Cortex of kidney (tissue), 1 donor: ENCODE measurements around the gene GNG12.
"Not testable (repeated sequence)": the region's sequence is repeated elsewhere in the genome, so short reads cannot be mapped to it uniquely, and the experiment has no call there.

Experiments used
- DNase-seq: peaks from one replicate; lab custom pipeline; 2025; lab: John Stamatoyannopoulos, UW

The GNG12 gene

DNA sequence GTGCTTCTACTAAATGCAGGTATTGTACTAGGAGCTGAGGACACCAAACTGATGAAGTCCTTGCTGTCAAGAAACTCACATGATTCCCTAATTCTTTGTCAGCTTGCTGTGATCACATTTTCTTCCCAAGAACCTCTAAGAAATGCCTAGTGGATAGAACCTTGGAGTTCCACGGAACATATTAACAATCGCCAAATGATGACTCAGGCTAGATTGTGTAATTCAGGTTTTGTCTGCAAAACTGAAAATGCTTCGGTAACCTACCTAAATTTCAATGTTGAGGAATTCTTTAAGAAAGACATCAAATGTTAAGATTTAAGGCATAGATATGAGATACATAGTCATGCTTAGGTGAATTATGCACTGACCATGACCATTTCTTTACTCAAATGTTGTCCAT is 150.0 kb downstream of the GNG12 start:
- DNase-seq, result no peak

DNA sequence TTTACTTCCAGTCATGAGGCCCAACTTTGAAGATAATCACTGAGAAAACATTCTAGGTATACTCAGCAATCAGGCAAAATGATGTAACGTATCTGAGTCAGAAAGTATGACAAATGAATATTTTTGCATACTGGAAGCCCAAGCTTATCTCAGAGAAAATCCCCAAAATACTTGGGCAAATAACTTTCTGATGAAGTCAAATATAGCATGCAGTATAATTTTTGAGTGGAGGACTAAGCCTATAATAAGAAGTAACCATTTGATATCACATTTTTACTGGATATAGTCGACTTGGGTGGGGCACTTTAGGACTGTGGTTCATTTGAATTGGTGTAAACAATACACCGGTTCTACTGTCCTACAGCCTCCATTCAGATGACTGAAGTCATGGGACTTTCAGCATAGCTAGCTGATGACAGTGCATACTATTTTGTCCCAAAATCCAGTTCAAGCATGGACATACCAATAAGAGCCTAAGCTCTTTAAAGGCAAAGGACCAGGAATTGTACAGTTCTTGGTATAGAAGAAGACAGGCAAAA is 150.5 kb downstream of the GNG12 start:
- no peak for DNase-seq

DNA sequence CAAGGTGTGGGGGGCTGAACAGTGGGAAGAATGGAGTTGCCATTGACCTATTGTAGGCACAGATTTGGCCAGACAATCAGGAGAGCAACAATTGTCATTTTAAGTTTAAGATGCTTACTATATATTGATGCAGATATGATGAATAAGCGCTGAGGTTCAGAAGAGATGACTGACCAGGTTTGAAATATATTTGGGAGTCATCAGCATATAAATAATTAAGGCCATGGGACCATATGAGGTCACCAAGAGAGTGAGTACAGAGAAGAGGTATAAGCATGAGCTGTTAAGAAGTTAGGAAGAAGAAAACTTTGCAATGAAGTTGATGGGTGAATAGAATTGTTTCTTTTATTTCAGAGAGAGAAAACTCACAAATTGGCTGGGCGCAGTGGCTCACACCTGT is 152.8 kb downstream of the GNG12 start:
- DNase-seq, result no peak

DNA sequence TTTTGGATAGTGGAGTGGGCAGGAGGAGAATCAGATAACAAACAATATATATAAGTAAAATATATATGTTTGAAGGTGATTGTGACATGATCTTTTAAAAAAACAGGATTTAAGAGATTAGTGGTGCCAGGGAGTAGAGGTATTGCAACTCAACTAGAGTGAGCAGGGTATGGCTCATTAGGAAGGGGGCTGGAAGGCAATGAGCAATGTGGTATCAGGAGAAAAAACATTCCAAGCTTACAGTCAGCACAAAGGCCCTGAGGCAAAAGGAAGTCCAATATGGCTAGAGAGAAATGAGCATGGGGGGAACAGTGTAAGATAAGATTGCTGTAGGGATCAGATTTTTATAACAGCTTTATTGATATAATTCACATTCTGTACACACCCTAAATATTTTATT is 153.6 kb downstream of the GNG12 start:
- DNase-seq, result no peak

DNA sequence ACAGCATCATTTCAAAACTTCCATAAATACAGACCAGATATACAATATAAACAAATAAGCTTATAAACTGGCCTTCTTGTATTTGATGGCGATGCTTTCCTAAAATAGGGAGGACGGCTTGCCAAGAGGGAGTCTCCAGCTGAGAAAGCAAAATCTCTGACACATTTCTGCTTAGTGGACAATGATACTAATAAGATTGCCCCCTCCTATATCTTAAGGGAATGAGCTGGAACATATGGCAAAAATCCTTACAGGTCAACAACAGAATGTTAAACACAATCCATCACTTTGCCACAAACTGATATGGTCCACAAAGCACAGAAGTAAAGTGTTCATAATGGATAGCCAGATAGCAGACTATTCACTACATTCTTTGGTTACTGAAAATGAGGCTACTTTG is 155.3 kb downstream of the GNG12 start:
- no peak for DNase-seq

DNA sequence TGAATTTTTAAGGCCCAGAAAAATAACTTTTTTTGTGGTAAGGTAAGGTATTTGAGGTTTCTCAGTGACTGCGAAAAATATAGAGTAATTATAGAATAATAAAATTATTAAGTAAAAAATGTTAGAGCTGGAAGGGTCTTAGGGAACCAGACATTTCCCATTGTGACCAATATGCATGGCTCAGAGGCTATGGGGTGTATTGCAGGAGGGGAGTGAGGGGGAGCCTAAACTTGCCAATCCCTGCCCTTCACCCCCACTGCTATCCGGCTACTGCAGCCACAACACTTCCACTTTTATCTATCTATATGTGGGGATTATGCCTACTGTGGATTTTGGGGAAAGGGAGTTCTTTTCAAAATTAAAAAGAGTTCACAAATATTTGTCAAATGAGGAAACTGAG is 155.9 kb downstream of the GNG12 start:
- no peak for DNase-seq

DNA sequence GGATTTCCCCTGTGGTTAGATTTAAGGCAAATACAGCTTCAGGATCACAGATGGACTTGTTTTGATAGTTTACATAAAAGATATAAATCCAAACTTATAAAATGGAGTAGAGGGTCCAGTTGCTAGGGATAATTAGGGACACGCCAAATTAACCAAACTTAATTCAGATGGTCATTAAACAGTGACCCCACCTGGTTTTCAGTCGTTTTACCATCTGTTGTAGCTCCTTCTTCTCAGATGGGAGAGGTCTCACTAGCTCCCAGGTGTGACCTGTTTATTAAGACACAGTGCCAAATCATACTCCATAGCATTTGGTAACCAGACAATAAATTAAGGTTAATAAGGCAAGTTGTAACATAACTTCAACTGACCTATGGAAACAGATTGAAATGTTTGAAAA is 156.3 kb downstream of the GNG12 start:
- no peak for DNase-seq

DNA sequence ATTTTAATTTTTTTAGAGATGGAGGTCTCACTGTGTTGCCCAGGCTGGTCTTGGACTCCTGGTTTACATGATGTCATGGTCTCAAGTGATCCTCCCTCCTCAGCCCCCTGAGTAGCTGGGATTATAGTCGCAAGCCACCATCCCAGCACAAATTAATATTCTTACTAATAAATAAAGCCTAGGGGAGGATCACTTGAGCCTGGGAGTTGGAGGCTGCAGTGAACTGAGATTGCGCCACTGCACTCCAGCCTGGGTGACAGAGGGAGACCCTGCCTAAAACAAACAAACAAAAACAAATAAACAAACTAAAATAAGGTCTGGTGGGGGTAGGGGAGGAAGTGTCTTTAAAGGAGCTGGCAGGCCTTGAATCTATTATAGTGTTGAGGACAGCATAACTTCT is 157.0 kb downstream of the GNG12 start:
- no peak for DNase-seq

DNA sequence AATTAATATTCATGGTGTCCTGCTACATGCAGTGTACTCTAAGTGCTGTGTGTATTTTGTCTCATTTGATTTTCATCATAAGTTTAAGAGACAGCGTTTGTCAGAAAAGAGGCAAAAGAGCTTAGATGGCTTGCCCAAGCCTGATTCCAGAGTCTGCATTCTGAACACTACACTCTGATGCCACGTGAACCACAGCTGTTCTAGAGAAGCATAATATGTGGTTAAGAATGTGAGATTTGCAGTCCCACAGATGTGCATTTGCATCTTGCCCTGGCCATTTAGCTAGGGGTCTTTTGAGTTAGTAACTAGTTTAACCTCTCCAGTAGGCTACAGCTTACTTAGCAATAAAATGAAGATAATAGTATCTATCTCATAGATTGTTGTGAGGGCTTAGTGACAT is 157.5 kb downstream of the GNG12 start:
- no peak for DNase-seq

DNA sequence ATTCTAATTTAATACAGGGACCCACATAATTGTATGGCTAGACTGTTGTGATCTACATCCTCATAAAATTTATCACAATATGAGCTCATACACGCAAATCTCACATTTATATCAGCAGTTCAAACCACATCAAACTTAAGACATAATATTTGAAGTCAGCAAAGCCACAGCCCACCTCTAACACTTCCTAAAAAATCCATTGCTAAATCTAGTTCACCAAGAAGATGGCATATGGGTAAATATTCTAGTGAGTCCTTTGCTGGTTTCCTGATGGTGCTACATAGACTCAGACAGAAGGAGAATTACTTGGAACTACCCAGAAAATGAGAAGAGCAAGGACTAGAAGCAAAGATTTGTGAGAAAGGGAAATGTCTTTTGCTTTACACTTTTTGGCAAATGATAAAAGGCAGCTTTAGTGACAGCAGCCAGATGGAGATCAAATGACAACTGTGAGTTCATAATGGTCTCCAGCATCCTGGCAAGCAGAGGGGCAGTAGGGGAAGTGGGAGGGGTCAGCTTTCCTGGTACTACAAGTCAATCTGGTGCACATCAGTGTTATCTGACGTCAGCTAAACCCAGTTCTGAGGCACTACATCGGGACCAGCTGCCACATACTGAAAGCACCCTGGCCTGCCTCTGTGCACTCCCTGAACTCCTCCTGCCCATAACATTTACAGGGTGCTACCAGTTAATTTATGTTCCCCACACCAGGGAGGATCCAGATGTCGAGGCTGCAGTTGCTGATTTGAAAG is 158.8 kb downstream of the GNG12 start:
- no peak for DNase-seq

DNA sequence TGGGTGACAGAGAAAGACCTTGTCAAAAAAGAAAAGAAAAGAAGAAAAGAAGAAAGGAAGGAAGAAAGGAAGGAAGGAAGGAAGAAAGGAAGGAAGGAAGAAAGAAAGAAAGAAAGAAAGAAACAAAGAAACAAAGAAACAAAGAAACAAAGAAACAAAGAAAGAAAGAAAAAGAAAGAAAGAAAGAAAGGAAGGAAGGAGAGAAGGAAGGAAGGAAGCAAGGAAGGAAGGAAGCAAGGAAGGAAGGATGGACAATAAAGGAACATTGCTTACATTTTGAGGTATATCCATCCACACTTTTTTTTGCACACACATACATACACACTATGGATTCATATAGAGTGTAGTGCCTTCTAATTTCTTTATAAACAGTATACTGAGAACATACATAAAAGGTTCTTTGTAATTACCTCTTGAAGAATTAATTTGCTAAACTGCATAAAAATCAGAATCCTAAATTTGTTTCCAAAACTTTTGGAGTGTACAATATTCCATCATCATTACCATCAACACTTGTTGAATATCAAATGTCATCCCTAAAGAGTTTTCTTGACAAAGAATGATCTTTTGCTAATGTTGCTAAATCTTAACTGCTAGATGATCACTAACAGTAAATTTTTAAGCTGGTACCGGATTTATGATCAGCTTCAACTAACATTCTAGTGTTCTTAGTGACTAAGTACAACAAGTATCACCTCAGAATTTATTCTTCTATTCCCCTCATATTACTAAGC is 159.6 kb downstream of the GNG12 start:
- no peak for DNase-seq

DNA sequence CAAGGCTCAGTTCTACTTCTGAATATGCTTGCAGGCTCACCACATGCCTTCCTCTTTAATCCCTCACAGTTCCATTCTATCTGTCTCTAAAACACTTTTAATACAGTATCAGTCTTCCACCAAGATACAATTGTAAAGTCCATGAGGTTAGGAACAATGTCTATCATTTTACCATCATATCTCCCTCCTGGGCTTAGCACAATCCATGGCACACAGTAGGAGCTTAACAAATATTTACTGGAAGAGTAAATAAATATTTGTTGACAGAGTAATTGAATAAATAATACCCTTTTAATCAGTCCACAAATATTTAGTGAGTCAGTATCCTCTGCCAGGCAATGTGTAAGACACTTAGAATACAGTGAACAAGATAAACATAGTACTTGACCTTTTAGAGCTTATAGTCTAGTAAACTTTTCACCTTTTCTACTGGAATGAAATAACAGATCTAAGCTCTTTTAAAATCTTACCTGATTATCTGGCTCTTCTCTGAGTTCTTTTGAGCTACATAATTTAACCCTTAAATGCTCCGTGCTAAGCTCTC is 160.9 kb downstream of the GNG12 start:
- no peak for DNase-seq

DNA sequence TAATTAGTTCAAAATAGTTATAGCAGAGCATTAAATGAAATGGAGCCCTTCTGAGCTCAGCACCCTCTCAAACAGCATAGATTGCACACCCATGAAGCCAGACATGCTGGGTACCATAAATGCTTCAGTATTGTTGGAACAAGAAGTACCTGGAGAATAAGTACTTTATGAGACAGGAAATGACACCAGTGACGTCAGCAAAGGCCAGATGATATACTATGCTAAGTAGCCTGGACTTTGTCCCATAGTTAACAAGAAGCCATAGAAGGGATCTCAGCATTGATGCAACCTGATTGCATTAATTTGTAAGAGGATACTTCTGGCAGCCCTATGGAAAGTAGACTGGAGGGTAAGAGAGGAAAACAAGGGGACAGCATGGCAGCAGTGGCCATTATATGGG is 164.6 kb downstream of the GNG12 start:
- DNase-seq, result no peak

DNA sequence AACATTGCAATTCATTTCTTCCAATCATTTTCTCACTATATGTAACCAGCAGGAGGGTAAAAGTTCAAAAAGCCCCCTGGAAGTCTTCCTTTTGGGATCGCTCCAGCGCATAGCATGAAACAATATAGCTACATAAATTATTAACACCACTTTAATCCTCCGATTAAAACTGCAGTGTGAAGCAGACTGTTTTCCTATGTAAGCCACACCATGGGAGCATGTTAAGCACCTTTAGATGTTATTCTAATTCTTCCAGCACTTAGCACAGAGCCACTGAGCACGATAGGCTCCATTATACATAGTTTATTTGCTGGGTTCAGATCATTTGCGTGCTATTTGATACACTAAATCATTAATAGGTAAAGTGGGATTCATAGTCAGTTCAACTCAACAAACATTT is 166.6 kb downstream of the GNG12 start:
- DNase-seq, result no peak

DNA sequence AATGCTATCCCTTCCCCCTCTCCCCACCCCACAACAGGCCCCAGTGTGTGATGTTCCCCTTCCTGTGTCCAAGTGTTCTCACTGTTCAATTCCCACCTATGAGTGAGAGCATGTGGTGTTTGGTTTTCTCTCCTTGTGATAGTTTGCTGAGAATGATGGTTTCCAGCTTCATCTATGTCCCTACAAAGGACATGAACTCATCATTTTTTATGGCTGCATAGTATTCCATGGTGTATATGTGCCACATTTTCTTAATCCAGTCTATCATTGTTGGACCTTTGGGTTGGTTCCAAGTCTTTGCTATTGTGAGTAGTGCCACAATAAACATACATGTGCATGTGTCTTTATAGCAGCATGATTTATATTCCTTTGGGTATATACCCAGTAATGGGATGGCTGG is 168.0 kb downstream of the GNG12 start:
- DNase-seq, result not testable (repeated sequence)

DNA sequence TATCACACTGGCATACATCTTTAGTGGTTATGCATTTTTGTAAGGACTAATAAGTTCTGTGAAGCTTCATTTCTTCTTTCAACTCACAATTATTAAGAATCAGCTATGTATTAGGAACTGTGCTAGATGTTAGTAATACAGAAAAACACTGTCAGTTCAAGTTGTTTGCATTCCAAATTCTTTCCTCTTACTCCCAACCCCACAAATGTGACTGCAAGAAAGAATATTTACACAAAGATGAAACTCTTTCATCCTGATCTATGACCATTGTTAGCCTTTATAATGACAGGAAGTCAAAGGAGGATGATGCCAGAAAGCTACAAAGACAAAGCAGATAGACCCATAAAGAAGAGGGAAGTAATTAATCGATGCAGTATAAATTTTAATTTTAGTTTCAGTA is 169.2 kb downstream of the GNG12 start:
- DNase-seq, result no peak

DNA sequence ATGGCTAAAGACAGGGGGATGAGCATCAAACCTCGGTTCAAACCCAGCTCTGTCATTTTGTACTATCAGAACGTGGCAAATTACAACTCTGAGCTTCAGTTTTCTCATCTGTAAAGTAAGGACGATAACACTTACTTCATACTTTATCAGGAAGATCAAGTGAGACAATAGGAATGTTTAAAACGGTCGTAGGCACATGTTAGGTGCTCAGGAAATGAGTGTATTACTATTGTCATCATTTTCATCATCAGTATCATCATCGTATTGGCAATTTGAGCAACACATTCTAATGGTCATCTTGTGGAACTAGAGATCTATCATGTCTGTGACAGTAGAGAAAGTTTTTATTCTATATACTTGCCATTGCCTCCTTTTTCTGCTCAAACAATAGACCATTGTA is 170.4 kb downstream of the GNG12 start:
- DNase-seq, result no peak

DNA sequence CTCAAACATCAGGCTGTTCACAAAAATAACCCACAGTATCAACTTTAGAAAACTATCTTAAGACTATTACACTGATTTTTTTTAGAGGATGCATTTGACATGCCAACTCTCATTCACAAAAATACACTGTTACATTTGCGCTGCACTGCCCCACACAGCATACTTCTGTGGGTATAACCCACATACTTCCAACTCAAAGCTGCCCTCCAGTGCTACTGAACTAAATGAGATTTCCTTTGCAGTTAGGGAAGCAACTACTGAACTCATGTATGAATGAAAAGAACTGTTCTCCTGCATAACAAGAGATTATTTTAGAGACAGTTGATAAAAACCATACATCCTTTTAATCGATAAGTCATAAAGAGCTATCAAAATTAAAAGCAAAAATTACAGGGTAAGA is 174.0 kb downstream of the GNG12 start:
- DNase-seq, result no peak

DNA sequence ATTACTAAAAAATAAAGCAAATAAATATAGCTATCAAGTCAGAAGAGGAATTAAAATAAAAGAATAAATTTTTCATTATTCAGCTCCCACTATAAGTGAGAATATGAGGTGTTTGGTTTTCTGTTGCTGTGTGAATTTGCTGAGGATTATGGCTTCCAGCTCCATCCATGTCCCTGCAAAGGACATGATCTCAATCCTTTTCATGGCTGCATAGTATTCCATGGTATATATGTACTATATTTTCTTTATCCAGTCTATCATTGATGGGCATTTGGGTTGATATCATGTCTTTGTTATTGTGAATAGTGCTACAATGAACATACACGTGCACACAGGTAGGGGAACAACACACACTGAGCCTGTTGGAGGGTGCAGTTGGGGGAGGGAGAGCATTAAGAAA is 176.1 kb downstream of the GNG12 start:
- DNase-seq, result not testable (repeated sequence)

DNA sequence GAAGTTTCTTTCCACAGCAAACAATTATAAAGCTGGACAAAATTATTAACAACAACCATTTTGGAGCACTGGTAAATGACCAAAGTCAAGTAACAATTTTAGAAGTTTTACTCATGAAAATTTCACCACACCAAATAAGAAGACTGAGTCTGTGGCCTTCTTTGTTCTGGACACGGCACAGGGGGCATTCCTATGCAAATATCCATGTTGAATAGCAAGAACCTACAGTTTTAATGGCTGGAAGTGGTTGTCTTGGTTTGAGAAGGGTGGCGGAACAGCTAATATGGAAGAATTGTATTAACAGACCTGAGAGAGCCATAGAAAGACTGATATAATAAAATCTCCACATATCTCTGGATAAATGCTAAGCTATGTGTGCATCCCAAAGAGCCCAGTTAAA is 177.7 kb downstream of the GNG12 start:
- no peak for DNase-seq

DNA sequence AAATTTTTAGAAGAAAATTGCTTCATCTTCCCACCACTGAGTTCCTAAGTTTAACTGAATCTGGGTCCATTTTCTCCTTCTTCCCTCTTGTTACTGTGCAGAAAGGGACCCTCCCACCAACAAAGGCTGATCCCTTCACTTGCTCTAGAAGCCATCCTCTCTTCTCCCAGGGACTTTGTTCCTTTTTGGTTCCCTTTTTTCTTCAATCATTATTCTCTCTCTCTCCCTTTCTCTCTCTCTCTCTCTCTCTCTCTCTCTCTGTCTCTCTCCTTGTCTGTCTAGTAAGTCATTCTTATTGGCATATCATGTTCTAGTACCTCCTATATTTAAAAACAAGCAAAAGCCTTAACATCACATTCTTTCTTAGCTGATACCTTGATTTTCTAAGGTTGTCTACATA is 180.0 kb downstream of the GNG12 start:
- no peak for DNase-seq

DNA sequence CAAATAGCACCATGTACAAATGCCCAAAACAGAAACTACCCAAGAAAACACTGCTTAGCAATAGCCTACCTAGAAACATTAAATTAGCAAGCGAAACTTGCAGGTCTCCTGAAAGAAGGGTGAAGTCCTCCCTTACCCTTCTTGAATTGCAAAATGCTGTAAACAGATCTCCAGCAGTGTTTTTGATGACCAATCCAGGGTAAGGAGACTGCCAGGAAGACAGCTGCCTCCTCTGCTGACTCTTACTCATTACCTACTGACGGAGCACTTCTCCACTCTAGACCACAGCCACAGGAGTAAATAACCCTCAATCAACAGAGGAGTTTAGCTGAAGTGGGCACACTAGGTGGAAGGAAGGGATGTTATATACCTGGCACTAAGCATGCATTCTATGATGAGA is 180.5 kb downstream of the GNG12 start:
- no peak for DNase-seq
